Measurements from ENCODE around the gene PTPRG.

Gene PTPRG

DNA sequence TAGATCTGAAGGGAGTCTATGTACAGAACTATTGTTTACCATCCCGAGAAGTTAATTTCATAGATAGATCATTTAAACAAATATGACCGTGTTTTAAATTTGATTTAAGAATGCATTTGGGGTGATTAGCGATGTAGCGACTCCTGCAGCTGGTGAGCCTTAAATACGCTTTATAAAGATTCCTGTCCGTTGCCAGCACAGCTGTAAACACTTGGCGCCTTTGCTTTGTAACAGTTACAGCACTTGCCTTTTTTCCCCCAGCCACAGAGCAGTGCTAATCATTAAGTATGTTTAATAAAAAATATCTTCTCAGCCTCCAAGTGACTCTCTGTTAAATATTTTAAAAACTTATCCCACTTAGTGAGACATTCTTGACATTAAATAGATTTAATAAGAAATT lies 478.2 kb downstream of the PTPRG start:
- DNase-seq (ENCODE audit: low read depth) = no peak
- TF ChIP-seq, protein P1, sequence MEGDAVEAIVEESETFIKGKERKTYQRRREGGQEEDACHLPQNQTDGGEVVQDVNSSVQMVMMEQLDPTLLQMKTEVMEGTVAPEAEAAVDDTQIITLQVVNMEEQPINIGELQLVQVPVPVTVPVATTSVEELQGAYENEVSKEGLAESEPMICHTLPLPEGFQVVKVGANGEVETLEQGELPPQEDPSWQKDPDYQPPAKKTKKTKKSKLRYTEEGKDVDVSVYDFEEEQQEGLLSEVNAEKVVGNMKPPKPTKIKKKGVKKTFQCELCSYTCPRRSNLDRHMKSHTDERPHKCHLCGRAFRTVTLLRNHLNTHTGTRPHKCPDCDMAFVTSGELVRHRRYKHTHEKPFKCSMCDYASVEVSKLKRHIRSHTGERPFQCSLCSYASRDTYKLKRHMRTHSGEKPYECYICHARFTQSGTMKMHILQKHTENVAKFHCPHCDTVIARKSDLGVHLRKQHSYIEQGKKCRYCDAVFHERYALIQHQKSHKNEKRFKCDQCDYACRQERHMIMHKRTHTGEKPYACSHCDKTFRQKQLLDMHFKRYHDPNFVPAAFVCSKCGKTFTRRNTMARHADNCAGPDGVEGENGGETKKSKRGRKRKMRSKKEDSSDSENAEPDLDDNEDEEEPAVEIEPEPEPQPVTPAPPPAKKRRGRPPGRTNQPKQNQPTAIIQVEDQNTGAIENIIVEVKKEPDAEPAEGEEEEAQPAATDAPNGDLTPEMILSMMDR (IDR thresholded peaks at IDR 0.05; ENCODE audit: insufficient read depth, low read depth, low read length, missing control alignments) = no peak
- no peak overlapping the region for H3K4me3 ChIP-seq (ENCODE audit: low read depth, low read length)

DNA sequence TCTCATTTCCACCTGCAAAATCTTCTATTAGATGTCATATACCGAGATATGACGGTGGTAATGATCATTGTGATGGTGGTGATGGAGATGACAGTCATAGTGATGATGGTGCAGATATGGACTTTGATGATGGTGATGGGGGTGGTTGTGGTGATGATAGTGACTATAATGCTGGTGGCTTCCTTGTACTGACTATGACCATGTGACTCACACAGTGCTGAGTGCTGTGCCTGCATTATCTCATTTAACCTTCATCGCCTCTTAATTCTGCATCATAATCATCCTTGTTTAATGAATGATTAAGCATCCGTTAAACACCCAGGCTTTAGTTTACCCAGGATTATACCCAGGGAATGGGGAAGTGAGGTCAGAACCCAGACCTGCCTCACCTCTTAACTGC lies 480.3 kb downstream of the PTPRG start:
- TF ChIP-seq, protein P1 (IDR thresholded peaks at IDR 0.05; ENCODE audit: insufficient read depth, low read depth, low read length, missing control alignments) = no peak
- DNase-seq (ENCODE audit: low read depth) = no peak
- no peak overlapping the region for H3K4me3 ChIP-seq (ENCODE audit: low read depth, low read length)

DNA sequence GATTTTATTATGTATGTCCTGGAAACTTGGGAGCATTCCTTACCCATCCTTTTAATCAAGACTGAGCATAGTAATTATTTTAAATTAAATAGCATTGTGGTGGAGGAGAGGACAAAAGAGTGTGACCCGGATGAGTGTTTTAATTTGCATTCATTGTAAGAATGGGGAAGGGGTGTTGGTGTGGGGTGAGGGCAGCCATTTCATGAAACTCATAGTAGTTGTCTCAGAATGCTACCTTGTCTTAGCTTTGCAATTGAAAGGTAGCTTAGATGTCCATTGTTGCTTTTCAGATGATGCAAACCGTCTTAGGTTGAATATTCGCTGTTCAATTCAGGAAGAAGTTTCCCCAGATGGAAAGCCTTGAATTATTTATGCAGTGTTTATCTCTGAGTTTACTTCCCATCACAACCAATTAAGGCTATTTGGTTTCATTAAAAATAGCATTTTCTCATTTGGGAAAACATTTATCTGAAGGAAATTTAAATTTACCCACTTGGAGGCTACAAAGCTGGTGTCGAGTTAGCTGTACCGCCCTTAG lies 483.6 kb downstream of the PTPRG start:
- DNase-seq (ENCODE audit: low read depth) = no peak
- H3K4me3 ChIP-seq (ENCODE audit: low read depth, low read length) = no peak overlapping the region
- TF ChIP-seq, protein P1 (IDR thresholded peaks at IDR 0.05; ENCODE audit: insufficient read depth, low read depth, low read length, missing control alignments) = no peak

DNA sequence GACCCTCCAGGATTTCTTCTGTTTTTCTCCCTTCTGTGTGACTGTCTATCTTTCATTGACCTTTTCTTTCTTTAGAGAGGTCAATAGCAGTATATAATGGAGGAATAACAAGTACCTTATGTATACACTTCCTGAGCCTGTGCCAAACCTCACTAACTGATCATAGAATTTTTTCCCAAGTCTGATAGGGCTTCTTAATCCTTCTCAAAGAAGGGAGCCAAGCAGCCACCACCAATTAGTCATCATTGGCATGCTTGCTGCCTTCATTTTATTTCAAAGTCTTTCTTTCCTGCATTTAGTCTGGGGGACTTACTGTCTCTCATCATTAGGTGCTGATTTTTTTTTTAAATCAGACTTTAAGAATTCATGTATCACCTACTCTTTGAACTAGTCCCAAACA lies 485.0 kb downstream of the PTPRG start:
- no peak for DNase-seq (ENCODE audit: low read depth)
- no peak overlapping the region for H3K4me3 ChIP-seq (ENCODE audit: low read depth, low read length)
- TF ChIP-seq, protein P1 (IDR thresholded peaks at IDR 0.05; ENCODE audit: insufficient read depth, low read depth, low read length, missing control alignments) = no peak

DNA sequence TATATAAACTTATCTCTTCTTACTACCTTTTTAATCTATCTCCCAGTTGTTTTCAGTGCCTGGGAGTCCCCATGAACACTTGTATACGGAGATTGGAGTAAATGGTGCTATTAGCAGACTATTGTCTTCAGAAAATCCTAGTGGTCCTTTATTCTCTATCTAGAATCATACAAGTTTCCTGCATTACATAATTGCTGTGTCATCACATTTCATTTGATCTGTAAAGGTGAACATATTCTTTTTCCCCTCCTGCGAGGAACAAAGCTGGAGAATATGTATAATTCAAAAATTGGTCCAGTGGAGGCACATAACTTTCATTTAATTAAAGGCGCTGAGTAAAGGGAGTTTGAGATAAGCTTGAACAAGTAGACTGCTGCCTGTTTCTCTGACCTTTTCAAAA lies 487.2 kb downstream of the PTPRG start:
- no peak for DNase-seq (ENCODE audit: low read depth)
- TF ChIP-seq, protein P1 (IDR thresholded peaks at IDR 0.05; ENCODE audit: insufficient read depth, low read depth, low read length, missing control alignments) = no peak
- H3K4me3 ChIP-seq (ENCODE audit: low read depth, low read length) = no peak overlapping the region

DNA sequence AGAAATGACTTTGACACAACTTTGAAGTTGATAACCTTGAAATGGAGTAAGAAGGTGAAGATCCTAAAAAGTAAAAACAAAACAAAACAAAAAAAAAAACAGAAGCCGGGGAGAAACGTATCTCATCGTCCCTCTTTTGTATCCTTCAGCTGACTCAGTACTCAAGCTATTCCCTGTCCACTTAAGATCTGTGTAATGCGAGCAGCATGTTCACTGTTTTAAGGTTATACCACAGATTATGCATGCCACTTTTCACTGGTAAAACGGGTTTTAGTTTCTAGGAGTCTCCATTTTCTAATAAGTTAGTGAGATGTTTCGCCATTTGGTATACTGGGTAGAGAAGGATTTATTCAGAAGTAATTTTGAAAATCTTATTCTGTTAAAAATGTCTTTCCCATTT lies 487.7 kb downstream of the PTPRG start:
- TF ChIP-seq, protein P1 (IDR thresholded peaks at IDR 0.05; ENCODE audit: insufficient read depth, low read depth, low read length, missing control alignments) = no peak
- H3K4me3 ChIP-seq (ENCODE audit: low read depth, low read length) = no peak overlapping the region
- no peak for DNase-seq (ENCODE audit: low read depth)

DNA sequence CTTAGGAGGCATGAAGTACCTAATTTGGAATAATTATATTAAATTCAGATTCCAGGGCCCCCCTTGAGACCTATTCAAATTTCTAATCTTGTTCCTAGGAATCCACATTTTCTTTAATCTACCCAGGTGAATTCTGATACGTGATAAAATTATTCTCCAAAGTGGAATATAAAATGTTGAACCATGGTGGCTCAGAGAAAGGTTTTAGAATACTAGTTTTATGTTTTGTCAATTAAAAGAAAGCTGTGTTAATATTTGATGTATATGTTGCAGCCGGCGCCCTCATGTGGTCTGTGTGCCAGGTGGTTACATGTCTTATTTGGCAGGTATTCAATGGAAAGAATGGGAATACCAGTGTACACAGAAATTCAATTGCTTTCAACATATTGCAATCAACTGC lies 490.1 kb downstream of the PTPRG start:
- H3K4me3 ChIP-seq (ENCODE audit: low read depth, low read length) = no peak overlapping the region
- TF ChIP-seq, protein P1 (IDR thresholded peaks at IDR 0.05; ENCODE audit: insufficient read depth, low read depth, low read length, missing control alignments) = no peak
- no peak for DNase-seq (ENCODE audit: low read depth)

All from GM12865 (cell line).